Ureter (tissue), 1 donor: ENCODE measurements around the gene ZNF860. TPM values are rescaled to one million over a fixed set of nuclear protein-coding genes. Genes with fewer than 3 reads are reported as not detected.
"Not testable (repeated sequence)": the region's sequence is repeated elsewhere in the genome, so short reads cannot be mapped to it uniquely, and the experiment has no call there.

Experiments
- DNase-seq: peaks from one replicate; pipeline ENCODE4 v3.0.0-alpha.2; 2020; ENCODE audit warnings: low spot score
- total RNA-seq: library from RNA; stranded (reverse); gene quantifications from one replicate; pipeline ENCODE4 v1.2.4, GENCODE V29; 2023
- donor health status: DM: yes; HTN: yes; CAD: no.

Gene ZNF860
- total RNA-seq, 1 donor from 2014 or later, result 4.4 TPM

- no peak for DNase-seq
Measured at GRCh38 chr3:31996195-31996594, 14.6 kb downstream of the ZNF860 start.

GRCh38 chr3:31997500-31997899 is 15.9 kb downstream of the ZNF860 start:
- no peak for DNase-seq

- no peak for DNase-seq
Measured at GRCh38 chr3:31999907-32000439, 18.4 kb downstream of the ZNF860 start.

DNA sequence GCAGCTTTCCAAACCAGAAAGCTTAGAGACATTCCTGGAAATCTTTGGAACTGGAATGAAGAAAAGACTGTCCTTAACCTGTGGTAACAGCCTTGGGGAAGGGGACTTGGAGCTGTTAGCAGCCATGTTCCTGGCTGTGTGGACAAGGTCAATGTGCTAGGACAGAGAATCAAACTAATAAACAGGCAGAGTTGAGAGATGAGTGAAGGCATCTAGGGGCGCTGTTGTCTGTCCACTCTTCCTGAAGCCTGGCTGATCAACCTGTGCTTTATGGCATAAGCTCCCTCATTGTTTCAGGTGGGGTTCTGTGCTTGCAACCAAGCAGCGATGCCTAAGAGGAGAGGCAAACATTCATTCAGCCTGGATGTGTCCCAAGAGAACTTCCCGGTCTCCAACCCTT is 19.3 kb downstream of the ZNF860 start:
- no peak for DNase-seq

- no peak for DNase-seq
Measured at GRCh38 chr3:32002561-32003368, 21.2 kb downstream of the ZNF860 start.

GRCh38 chr3:32003380-32003779 is 21.8 kb downstream of the ZNF860 start:
- no peak for DNase-seq

GRCh38 chr3:32004113-32004765 is 22.7 kb downstream of the ZNF860 start:
- no peak for DNase-seq

- DNase-seq, result no peak
Measured at GRCh38 chr3:32009101-32009500, 27.6 kb downstream of the ZNF860 start.

GRCh38 chr3:32009957-32010356 is 28.4 kb downstream of the ZNF860 start:
- DNase-seq, result no peak

GRCh38 chr3:32010699-32011098 is 29.1 kb downstream of the ZNF860 start:
- not testable (repeated sequence) for DNase-seq

DNA sequence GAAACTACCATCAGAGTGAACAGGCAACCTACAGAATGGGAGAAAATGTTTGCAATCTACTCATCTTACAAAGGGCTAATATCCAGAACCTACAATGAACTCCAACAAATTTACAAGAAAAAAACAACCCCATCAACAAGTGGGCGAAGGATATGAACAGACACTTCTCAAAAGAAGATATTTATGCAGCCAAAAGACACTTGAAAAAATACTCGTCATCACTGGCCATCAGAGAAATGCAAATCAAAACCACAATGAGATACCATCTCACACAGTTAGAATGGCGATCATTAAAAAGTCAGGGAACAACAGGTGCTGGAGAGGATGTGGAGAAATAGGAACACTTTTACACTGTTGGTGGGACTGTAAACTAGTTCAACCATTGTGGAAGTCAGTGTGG is 34.1 kb downstream of the ZNF860 start:
- not testable (repeated sequence) for DNase-seq

GRCh38 chr3:32017286-32017685 is 35.7 kb downstream of the ZNF860 start:
- DNase-seq, result no peak

DNA sequence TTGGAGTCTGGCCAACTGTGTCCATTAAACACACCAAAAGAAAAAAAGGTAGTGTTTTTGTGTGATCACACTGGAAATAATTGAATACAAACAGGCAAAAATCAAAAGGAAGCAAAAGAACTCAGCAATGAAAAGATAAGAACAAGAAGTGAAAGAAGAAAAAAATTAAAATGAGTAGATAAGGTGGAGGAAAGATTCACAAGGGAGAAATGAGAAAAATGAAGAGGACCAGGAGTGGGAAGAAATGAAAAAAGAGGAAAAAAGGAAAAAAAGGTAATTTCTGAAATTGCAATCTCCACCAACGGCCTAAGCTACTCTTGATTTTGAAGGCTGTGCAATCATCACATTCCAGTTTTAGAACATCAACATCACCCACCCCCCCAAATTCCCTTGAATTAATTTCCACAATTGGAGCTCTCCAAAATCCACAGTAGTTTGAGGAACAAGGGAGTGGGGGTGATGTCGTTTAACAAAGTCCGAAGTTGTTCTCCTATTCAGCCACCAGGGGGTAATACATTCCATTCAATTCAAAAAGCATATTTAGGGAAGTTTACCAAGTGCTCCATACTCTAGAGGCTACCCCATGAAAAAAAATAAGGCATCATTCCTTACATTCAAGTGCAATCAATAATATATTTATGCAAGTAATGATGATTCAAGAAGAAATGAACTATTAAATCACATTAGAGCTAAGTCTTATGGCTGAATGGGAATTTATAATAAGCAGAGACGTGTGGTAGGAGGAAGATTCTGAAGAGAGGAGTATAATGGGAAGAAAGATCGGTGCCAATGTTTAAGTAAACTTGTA is 37.4 kb downstream of the ZNF860 start:
- DNase-seq, result no peak

GRCh38 chr3:32021155-32021554 is 39.6 kb downstream of the ZNF860 start:
- DNase-seq, result no peak

- no peak for DNase-seq
Measured at GRCh38 chr3:32021748-32022147, 40.2 kb downstream of the ZNF860 start.

DNA sequence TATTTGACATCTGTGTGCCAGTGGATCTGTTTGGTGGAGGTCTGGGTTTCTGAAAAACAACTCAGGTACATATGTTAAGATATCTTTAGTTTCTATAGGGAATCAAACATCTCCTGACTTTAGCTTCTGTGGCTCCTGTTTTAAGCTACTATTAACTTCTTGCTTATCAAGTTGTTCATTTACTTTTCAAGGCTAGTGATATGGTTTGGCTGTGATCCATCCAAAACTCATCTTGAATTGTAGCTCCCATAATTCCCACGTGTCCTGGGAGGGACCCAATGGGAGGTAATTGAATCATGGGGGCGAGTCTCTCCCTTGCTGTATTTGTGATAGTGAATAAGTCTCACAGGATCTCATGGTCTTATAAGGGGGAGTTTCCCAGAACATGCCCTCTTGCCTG is 41.4 kb downstream of the ZNF860 start:
- no peak for DNase-seq

DNA sequence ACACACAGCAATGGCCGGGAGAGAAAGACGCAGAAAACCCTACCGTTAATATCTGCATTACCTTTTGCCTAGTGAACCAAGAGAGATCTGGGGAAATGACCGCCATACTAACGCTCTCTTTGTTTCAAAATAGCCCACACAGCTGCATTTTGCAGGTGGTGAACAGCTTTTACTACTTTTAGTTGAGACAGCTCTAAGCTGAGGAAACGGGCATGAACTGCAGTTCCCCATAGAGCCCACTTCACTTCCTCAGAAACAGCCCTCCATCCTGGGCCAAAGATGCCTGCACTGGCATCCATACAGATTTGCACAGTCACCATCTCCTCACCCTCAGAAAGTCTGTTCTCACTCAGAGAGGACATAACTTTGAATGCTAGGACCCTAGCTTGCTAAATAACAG is 45.0 kb downstream of the ZNF860 start:
- no peak for DNase-seq

DNA sequence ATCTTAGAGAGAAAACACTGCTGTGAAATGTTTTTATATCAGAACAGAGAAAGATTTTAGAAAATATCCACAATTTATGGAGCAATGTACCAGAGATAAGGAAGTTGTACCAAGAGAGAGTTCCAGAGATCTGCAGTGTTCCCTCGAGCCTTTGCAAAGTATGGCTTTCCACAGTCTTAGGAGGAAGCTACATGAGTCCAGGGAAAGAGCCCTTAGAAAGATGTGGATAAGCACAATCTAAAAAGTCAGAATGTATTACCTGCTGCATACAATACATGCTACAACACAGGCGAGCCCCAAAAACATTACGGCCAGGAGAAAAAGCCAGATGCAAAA is 56.4 kb downstream of the ZNF860 start:
- DNase-seq, result no peak

DNA sequence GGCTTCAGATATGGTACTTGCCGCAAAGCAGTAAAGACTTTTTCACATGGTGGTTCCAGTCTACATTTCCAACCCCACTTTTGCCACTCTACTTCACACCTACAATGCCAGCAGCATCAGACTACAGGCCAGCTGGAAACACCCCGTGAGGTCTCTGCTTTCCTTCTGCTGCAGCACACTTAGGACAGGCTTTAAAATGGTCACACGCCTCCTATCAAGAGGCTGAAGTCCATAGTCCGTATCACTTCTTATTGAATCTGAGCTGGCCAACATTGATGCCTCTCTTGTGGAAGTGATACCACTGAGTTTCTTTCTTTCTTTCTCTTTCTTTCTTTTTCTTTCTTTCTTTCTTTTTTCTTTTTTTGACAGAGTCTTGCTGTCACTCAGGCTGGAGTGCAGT is 59.8 kb downstream of the ZNF860 start:
- no peak for DNase-seq
